ENCODE measurements around the gene CIT.

Gene CIT

DNA sequence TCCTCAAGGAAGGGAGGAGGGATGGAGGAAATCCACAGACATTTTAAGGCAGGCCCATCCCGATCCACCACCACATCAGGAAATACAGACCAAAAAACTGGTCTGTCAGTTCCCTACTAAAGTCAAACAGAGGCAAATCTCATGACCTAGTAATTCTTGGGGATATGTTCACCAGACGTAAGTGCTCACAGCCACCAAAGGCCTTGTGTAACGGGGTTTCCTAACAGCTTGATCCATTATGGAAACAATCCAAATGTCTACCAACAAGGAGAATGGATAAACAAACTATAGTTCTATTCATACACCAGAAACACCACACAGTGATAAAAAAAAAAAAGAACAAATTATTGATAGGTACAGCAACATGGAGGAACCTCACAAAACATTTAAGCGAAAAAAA is 136.3 kb downstream of the CIT start (continued):
- TF ChIP-seq, protein P1, sequence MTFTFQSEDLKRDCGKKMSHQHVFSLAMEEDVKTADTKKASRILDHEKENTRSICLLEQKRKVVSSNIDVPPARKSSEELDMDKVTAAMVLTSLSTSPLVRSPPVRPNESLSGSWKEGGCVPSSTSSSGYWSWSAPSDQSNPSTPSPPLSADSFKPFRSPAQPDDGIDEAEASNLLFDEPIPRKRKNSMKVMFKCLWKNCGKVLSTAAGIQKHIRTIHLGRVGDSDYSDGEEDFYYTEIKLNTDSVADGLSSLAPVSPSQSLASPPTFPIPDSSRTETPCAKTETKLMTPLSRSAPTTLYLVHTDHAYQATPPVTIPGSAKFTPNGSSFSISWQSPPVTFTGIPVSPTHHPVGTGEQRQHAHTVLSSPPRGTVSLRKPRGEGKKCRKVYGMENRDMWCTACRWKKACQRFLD (tag by site-specific recombination; IDR thresholded peaks at IDR 0.05), result no peak
- TF ChIP-seq ZNF366 (tag by site-specific recombination; conservative IDR thresholded peaks at IDR 0.05) (no peak), ZNF248 (tag by site-specific recombination; IDR thresholded peaks at IDR 0.05) (no peak), MZF1 (tag by site-specific recombination; IDR thresholded peaks at IDR 0.05; ENCODE audit: borderline replicate concordance) (no peak), ZIC2 (tag by site-specific recombination; IDR thresholded peaks at IDR 0.05) (no peak), ZNF785 (tag by site-specific recombination; IDR thresholded peaks at IDR 0.05) (no peak), YY2 (tag by site-specific recombination; IDR thresholded peaks at IDR 0.05) (no peak)

DNA sequence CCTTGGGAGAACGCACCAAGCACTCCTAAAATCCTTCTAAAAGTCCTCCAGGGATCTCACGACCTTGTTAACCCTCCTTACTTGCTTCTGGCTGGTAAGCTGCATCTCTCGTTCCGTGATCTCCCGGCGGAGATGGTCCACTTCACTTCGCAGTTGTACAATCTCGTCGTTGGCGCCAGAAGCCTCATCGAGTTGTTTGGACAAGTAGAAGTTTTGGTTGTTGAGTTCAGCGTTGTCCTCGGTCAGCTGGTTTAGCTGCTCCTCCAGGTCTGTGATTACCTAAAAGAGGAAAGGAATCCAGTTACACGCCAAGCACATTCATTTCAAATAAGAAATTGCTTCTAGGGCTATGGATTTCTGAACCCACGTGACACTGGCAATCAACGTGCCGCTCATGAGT is 142.0 kb downstream of the CIT start:
- no peaks in the 10 kb centered on the region for H3K9me3 ChIP-seq (ENCODE audit: control insufficient read depth, insufficient read depth, low read depth, low read length)
- TF ChIP-seq ZBTB21 (tag by site-specific recombination; IDR thresholded peaks at IDR 0.05), result no peak
- TF ChIP-seq, protein P2, sequence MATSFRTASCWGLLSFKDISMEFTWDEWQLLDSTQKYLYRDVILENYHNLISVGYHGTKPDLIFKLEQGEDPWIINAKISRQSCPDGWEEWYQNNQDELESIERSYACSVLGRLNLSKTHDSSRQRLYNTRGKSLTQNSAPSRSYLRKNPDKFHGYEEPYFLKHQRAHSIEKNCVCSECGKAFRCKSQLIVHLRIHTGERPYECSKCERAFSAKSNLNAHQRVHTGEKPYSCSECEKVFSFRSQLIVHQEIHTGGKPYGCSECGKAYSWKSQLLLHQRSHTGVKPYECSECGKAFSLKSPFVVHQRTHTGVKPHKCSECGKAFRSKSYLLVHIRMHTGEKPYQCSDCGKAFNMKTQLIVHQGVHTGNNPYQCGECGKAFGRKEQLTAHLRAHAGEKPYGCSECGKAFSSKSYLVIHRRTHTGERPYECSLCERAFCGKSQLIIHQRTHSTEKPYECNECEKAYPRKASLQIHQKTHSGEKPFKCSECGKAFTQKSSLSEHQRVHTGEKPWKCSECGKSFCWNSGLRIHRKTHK (tag by site-specific recombination; IDR thresholded peaks at IDR 0.05), result no peak
- TF ChIP-seq SCRT1 (tag by site-specific recombination; IDR thresholded peaks at IDR 0.05; ENCODE audit: borderline replicate concordance), result no peak
- TF ChIP-seq ZNF423 (tag by site-specific recombination; IDR thresholded peaks at IDR 0.05), result no peak
- TF ChIP-seq ZBTB1 (tag by site-specific recombination; IDR thresholded peaks at IDR 0.05), result no peak
- TF ChIP-seq ZNF335 (tag by site-specific recombination; conservative IDR thresholded peaks at IDR 0.05), result no peak
- TF ChIP-seq HOXC10 (CRISPR knock-in tag; IDR thresholded peaks at IDR 0.05), result no peak
- no peak for TF ChIP-seq ZNF146 (tag by site-specific recombination; IDR thresholded peaks at IDR 0.05)
- no peak for TF ChIP-seq ZIC2 (tag by site-specific recombination; IDR thresholded peaks at IDR 0.05)
- TF ChIP-seq ZNF670 (tag by site-specific recombination; IDR thresholded peaks at IDR 0.05; ENCODE audit: low read depth), result no peak
- no peak for TF ChIP-seq ZNF184 (tag by site-specific recombination; IDR thresholded peaks at IDR 0.05)
- no peak for TF ChIP-seq ZNF701 (tag by site-specific recombination; IDR thresholded peaks at IDR 0.05)
- no peak for TF ChIP-seq ZNF121 (tag by site-specific recombination; IDR thresholded peaks at IDR 0.05)
- TF ChIP-seq, protein P3, sequence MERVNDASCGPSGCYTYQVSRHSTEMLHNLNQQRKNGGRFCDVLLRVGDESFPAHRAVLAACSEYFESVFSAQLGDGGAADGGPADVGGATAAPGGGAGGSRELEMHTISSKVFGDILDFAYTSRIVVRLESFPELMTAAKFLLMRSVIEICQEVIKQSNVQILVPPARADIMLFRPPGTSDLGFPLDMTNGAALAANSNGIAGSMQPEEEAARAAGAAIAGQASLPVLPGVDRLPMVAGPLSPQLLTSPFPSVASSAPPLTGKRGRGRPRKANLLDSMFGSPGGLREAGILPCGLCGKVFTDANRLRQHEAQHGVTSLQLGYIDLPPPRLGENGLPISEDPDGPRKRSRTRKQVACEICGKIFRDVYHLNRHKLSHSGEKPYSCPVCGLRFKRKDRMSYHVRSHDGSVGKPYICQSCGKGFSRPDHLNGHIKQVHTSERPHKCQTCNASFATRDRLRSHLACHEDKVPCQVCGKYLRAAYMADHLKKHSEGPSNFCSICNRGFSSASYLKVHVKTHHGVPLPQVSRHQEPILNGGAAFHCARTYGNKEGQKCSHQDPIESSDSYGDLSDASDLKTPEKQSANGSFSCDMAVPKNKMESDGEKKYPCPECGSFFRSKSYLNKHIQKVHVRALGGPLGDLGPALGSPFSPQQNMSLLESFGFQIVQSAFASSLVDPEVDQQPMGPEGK (tag by site-specific recombination; IDR thresholded peaks at IDR 0.05), result no peak
- TF ChIP-seq ZNF530 (tag by site-specific recombination; IDR thresholded peaks at IDR 0.05; ENCODE audit: low read depth), result no peak
- TF ChIP-seq, protein P4, sequence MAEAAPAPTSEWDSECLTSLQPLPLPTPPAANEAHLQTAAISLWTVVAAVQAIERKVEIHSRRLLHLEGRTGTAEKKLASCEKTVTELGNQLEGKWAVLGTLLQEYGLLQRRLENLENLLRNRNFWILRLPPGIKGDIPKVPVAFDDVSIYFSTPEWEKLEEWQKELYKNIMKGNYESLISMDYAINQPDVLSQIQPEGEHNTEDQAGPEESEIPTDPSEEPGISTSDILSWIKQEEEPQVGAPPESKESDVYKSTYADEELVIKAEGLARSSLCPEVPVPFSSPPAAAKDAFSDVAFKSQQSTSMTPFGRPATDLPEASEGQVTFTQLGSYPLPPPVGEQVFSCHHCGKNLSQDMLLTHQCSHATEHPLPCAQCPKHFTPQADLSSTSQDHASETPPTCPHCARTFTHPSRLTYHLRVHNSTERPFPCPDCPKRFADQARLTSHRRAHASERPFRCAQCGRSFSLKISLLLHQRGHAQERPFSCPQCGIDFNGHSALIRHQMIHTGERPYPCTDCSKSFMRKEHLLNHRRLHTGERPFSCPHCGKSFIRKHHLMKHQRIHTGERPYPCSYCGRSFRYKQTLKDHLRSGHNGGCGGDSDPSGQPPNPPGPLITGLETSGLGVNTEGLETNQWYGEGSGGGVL (tag by site-specific recombination; IDR thresholded peaks at IDR 0.05), result no peak
- TF ChIP-seq ZNF664 (tag by site-specific recombination; IDR thresholded peaks at IDR 0.05), result no peak
- no peak for TF ChIP-seq ZNF175 (tag by site-specific recombination; IDR thresholded peaks at IDR 0.05)
- no peak overlapping the region for H3K4me3 ChIP-seq (ENCODE audit: low read depth, low read length)
- no peak overlapping the region for H3K27ac ChIP-seq (ENCODE audit: extremely low read depth, low read depth, low read length)
- no peaks in the 10 kb centered on the region for H3K4me1 ChIP-seq (ENCODE audit: control insufficient read depth, insufficient read depth, low read length)
- ChIA-PET CTCF (interaction anchor here (1.1 kb wide), 1 partner anchor 47 kb away, joined by 7 read pairs; no protein-coding TSS in a partner anchor), POLR2A (no interaction called here)
- H3K36me3 ChIP-seq (ENCODE audit: control insufficient read depth in 2 of 2, insufficient read depth in 1 of 2, low read length in 2 of 2), result peaks cover 20 to 36% of the 10 kb centered on the region in 2 experiments
